SJSA1 (cell line): ENCODE results near the gene SCAMP4. TPM values are rescaled to one million over a fixed set of nuclear protein-coding genes. Genes with fewer than 3 reads are reported as not detected.
A peak's percentile ranks its signal among the peaks of the same experiment; 100 is the strongest.
"Not testable (repeated sequence)": the region's sequence is repeated elsewhere in the genome, so short reads cannot be mapped to it uniquely, and the experiment has no call there.

Experiments used
- DNase-seq, 2 experiments: peaks; one replicate each; pipeline ENCODE4 v3.0.0-alpha.2; 2015 to 2020; ENCODE audit warnings: low spot score in 2 of 2, low read depth in 1 of 2
- H3K27ac ChIP-seq: fragments of 250-450 bp; sonication (Bioruptor Pico); 2 replicates; pipeline ENCODE4 v1.5.1; 2020; ENCODE audit warnings: mild to moderate bottlenecking, moderate library complexity
- H3K27me3 ChIP-seq: fragments of 250-450 bp; sonication (Bioruptor Pico); replicated peaks from 2 replicates; pipeline ENCODE4 v1.5.1; 2020; ENCODE audit warnings: mild to moderate bottlenecking, moderate library complexity
- H3K36me3 ChIP-seq: fragments of 250-450 bp; sonication (Bioruptor Pico); 2 replicates; pipeline ENCODE4 v1.5.1; 2020; ENCODE audit warnings: mild to moderate bottlenecking
- H3K4me1 ChIP-seq: fragments of 250-450 bp; sonication (Bioruptor Pico); replicated peaks from 2 replicates; pipeline ENCODE4 v1.6.1; 2021; ENCODE audit warnings: mild to moderate bottlenecking
- H3K4me3 ChIP-seq: fragments of 250-450 bp; sonication (Bioruptor Pico); 2 replicates; pipeline ENCODE4 v1.5.1; 2020; ENCODE audit warnings: mild to moderate bottlenecking
- H3K9me3 ChIP-seq: fragments of 250-450 bp; sonication (Bioruptor Pico); replicated peaks from 2 replicates; pipeline ENCODE4 v1.5.1; 2020; ENCODE audit warnings: mild to moderate bottlenecking
- total RNA-seq: library from RNA; depleted of rRNA; stranded (reverse); fragments of >200 nt; shearing (Covaris generic); gene quantifications from 2 replicates; pipeline ENCODE4 v1.2.3, GENCODE V29; 2014

The SCAMP4 gene
- total RNA-seq, 1 experiment from 2014 or later: 47.3 TPM

DNA sequence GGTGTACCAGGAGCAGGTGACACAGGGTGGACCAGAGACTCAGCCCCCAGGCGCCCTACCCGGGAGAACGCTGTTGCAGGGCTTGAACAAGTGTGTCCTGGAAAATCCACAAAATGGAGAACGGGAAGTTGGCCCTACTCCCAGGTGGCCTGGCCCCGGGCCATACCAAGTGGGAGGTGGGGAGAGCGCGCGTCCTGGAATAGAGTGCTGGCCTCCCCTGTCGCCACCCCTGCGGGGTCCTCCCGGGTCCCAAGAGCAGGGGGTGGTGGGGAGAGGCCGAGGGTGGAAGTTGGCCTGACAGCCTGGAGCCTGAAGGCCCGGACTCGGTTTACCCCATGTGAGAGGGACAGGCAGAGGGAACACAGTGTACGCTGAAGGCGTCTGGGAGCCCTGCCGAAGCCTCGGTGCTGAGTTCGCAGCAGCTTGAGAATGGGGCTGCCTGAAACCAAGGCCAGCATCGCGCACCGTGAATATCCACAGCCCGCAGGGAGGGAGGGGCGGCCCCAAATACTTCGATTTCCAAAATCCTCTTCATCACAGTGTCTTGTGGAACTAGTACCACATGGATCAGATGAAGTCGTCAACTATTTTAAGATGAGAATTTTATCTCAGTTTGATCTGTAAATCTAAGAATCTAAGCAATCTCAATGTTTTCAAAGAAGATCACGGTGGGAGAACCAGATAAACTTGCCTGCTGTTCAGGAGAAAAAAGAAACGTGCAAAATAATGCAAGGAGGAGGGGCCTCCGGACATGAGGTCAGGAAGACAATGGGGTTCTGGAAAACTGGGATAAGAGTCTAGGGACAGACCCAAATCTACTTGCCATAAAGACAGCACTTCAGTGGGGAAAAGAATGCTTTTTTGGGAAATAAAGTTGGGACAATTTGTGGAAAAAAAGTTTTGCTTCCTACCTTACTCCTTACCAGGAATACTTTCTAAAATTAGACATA, 31.4 kb upstream of the SCAMP4 start:
- H3K36me3 ChIP-seq: peaks cover 48% of the 10 kb centered on the region
- H3K9me3 ChIP-seq: 0 out of 2 replicates have a peak, but pooled peaks cover 2% of the 10 kb centered on the region
- no peak for DNase-seq
- no peak overlapping the region for H3K27ac ChIP-seq
- H3K27me3 ChIP-seq: no peaks in the 10 kb centered on the region
- H3K4me3 ChIP-seq: peak overlapping the region; percentile 96; the same call in 1 of the 2 replicates
- peaks cover 23% of the 10 kb centered on the region for H3K4me1 ChIP-seq

GRCh38 chr19:1874554-1875185, 30.5 kb upstream of the SCAMP4 start:
- H3K9me3 ChIP-seq: 0 out of 2 replicates have a peak, but pooled peaks cover 2% of the 10 kb centered on the region
- H3K36me3 ChIP-seq: peaks cover 44% of the 10 kb centered on the region
- H3K27me3 ChIP-seq: no peaks in the 10 kb centered on the region
- peak in 1 of 2 experiments; percentile 21 for DNase-seq
- H3K4me1 ChIP-seq: peaks cover 23% of the 10 kb centered on the region
- H3K4me3 ChIP-seq: peak overlapping the region; percentile 96
- H3K27ac ChIP-seq: no peak overlapping the region

GRCh38 chr19:1875265-1875645, 29.9 kb upstream of the SCAMP4 start:
- not testable (repeated sequence) for H3K27me3 ChIP-seq, H3K9me3 ChIP-seq
- peak overlapping the region; percentile 96 for H3K4me3 ChIP-seq
- peaks cover 47% of the 10 kb centered on the region for H3K36me3 ChIP-seq
- DNase-seq: peak in 1 of 2 experiments; percentile 44
- peaks cover 23% of the 10 kb centered on the region for H3K4me1 ChIP-seq
- H3K27ac ChIP-seq: peak overlapping the region; percentile 90

- peaks cover 23% of the 10 kb centered on the region for H3K4me1 ChIP-seq
- peak overlapping the region; percentile 96 for H3K4me3 ChIP-seq
- H3K27me3 ChIP-seq: no peaks in the 10 kb centered on the region
- H3K9me3 ChIP-seq: 0 out of 2 replicates have a peak, but pooled peaks cover 2% of the 10 kb centered on the region
- H3K27ac ChIP-seq: peak overlapping the region; percentile 90
- DNase-seq: peak; percentile 87 to 90
- H3K36me3 ChIP-seq: peaks cover 48% of the 10 kb centered on the region
Observed at GRCh38 chr19:1875646-1876495, 29.3 kb upstream of the SCAMP4 start.

- Histone ChIP-seq H3K4me1 (peaks cover 23% of the 10 kb centered on the region), H3K36me3 (peaks cover 47% of the 10 kb centered on the region), H3K4me3 (peak overlapping the region; percentile 96), H3K27ac (peak overlapping the region; percentile 90; the same call in 1 of the 2 replicates)
- H3K27me3 ChIP-seq, H3K9me3 ChIP-seq, DNase-seq: not testable (repeated sequence)
Observed at GRCh38 chr19:1876496-1877279, 28.5 kb upstream of the SCAMP4 start.

DNA sequence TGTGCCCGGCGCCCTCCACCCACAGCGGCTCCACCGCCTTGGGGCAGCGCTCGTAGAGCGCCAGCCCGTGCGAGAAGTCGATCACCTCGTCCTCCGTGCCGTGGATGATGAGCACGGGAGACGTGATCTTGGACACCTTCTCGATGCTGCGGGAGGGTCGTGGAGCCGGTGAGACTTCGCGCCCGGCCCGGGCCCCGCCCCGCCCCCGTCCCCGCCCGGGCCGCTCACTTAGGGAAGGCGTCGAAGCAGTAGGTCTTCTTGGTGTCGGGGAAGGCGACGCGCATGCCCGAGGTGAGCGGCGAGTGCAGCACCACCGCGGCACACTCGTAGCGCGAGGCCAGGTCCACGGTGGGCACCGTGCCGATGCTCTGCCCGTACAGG, 27.9 kb upstream of the SCAMP4 start:
- H3K27ac ChIP-seq, H3K9me3 ChIP-seq, H3K4me3 ChIP-seq, H3K27me3 ChIP-seq, DNase-seq: not testable (repeated sequence)
- peaks cover 23% of the 10 kb centered on the region for H3K4me1 ChIP-seq
- peaks cover 48% of the 10 kb centered on the region for H3K36me3 ChIP-seq

- Histone ChIP-seq H3K36me3 (peaks cover 43% of the 10 kb centered on the region), H3K4me1 (peaks cover 24% of the 10 kb centered on the region)
- H3K27ac ChIP-seq, H3K4me3 ChIP-seq, H3K27me3 ChIP-seq, H3K9me3 ChIP-seq, DNase-seq: not testable (repeated sequence)
Observed at GRCh38 chr19:1878583-1878982, 26.6 kb upstream of the SCAMP4 start.

- not testable (repeated sequence) for H3K27me3 ChIP-seq, DNase-seq, H3K4me3 ChIP-seq, H3K9me3 ChIP-seq, H3K27ac ChIP-seq
- peaks cover 35% of the 10 kb centered on the region for H3K36me3 ChIP-seq
- peaks cover 18% of the 10 kb centered on the region for H3K4me1 ChIP-seq
Observed at GRCh38 chr19:1879982-1880381, 25.2 kb upstream of the SCAMP4 start.

DNA sequence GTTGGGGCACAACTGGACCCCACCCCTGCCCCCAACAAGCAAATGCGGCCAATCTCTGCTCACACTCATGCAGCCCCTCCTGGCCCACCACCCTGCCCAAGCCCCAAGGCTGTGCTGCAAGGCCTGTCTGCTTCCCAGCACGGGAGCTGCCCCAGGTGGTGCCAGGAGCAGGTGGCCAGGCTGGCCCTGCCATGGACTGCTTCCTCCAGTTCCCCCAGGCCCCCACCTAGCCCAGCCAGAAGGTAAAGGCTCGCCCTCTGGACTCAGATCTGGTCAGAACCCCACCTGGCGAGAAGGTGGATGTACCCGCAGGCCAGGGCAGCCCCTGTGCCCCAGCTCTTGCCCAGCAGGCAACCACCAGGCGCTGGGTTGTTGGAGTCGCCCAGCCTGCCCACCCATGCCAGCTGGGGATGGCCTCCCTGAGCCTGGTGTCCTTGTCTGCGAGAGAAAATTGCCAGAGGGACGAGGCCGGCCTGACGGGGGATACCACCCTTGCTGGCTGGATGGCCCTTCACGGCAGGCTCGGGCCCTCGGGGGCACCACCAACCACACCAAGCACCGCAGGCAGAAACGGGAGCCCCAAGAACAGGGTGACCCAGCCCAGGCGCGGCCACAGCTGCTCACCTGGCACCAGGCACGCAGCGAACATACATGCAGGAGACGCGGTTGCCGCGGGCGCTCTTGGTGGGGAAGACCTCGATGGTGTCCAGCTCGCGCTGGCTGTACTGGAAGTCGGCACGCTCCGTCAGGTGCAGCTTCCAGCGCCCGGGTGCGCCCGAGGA, 24.4 kb upstream of the SCAMP4 start:
- H3K27ac ChIP-seq: no peak overlapping the region
- H3K4me1 ChIP-seq: peaks cover 17% of the 10 kb centered on the region
- H3K36me3 ChIP-seq: peaks cover 32% of the 10 kb centered on the region
- no peak for DNase-seq
- 0 out of 2 replicates have a peak, but pooled peaks cover under 1% of the 10 kb centered on the region for H3K9me3 ChIP-seq
- H3K4me3 ChIP-seq: no peak overlapping the region
- no peaks in the 10 kb centered on the region for H3K27me3 ChIP-seq

- not testable (repeated sequence) for DNase-seq, H3K27me3 ChIP-seq, H3K4me3 ChIP-seq, H3K27ac ChIP-seq, H3K9me3 ChIP-seq
- Histone ChIP-seq H3K36me3 (peaks cover 26% of the 10 kb centered on the region), H3K4me1 (peaks cover 12% of the 10 kb centered on the region)
Observed at GRCh38 chr19:1881393-1882088, 23.7 kb upstream of the SCAMP4 start.

DNA sequence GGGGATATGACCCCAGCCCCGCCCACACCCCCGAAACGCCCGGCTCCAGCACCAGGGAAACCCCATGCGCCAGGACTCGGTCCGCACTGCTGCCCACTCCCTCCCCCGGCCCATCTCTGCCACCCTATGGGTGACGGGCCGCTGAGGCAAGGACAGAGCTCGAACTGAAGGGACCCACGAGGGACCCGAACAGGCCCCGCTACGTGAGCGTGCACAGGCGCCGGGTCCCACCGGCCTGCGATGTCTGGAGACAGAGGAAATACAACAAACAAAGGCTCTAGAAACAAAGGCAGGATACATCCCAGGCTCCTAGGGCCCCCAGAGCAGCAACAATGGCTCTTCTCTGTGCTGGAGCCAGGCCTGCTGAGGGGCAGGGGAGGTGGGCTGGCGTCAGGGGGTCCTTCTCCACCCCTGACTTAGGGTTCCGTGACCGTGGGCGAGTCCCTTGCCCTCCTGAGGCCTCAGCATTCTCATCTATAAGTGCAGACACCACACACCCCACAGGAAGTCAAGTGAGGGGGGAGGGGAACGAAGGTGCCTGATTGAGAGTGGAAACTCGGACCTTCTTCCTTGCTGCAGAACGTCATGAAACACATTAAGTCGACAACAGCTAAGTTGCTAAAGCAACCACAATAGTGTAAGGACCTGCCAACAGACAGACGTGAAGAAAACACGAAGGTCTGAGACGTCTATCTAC, 23.0 kb upstream of the SCAMP4 start:
- H3K36me3 ChIP-seq: peaks cover 24% of the 10 kb centered on the region
- H3K9me3 ChIP-seq: no peaks in the 10 kb centered on the region
- H3K4me1 ChIP-seq: peaks cover 10% of the 10 kb centered on the region
- no peak overlapping the region for H3K4me3 ChIP-seq
- no peaks in the 10 kb centered on the region for H3K27me3 ChIP-seq
- DNase-seq: no peak
- H3K27ac ChIP-seq: no peak overlapping the region
